IPS-15b (cell line): ENCODE data around the gene ZNF654.
"Not testable (repeated sequence)": the region's sequence is repeated elsewhere in the genome, so short reads cannot be mapped to it uniquely, and the experiment has no call there.

Source experiments
- H3K27me3 ChIP-seq: one replicate; pipeline ENCODE4 v1.6.1; 2013; ENCODE audit warnings: low read length; ENCODE audit not compliant: control insufficient read depth, insufficient read depth
- H3K36me3 ChIP-seq: one replicate; pipeline ENCODE4 v1.6.1; 2013; ENCODE audit warnings: low read length; ENCODE audit not compliant: control insufficient read depth, insufficient read depth
- H3K4me1 ChIP-seq: one replicate; pipeline ENCODE4 v1.6.1; 2013; ENCODE audit warnings: mild to moderate bottlenecking, low read length; ENCODE audit not compliant: control insufficient read depth, insufficient read depth
- H3K4me3 ChIP-seq: one replicate; pipeline ENCODE4 v1.5.1; 2013; ENCODE audit warnings: low read depth, low read length
- H3K9ac ChIP-seq: one replicate; pipeline ENCODE4 v1.6.1; 2013; ENCODE audit warnings: low read depth, mild to moderate bottlenecking, low read length
- H3K9me3 ChIP-seq: one replicate; pipeline ENCODE4 v1.6.1; 2013; ENCODE audit warnings: mild to moderate bottlenecking, low read length; ENCODE audit not compliant: control insufficient read depth, insufficient read depth

The ZNF654 gene

DNA sequence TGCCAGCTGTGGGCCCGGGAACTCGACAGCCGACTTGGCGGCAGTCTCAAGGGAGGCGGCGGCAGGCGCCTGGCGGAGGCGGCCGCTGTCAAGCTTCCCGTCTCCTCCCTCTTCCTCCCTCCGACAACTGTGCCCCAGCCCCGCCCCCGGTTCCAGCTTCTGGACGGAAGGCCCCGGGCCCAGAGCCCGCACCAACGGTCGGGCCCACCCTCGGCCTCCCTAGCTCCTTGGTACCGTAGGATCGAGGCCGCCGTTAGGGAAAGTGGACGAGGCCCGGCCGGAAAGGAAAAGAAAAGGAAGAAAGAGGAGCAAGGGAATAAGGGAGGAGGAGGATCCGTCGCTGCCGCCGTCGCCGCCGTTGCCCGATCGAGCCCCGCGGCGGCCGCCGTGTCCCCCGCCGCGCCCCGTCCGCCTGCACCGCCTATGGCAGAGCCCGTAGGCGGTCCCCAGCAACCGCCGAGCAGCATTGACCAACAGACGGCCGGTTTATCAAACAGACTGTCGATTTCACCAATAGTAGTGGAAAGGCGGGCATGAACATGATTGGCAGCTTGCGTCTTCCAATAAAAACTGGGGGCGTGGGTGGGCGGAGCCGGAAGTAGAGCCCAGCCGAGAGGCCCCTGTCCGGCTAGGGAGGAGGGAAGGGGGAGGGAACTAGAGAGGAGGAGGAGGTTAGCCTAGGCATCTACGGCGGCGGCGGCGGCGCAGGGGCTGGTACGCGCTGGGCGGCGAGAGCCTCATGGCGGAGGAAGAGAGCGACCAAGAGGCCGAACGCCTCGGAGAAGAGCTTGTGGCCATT lies at the start of gene ZNF654, which contains the start of gene CGGBP1:
TSS of gene ZNF654 (plus strand) at position 675 of the 799 bp plus-strand sequence. CDS start at position 740, 65 bp downstream.
TSS of gene CGGBP1 (minus strand) at position 425 of the 799 bp plus-strand sequence. CDS start 3,029 bp downstream, outside the sequence.
- Histone ChIP-seq H3K4me1 (no peaks in the 10 kb centered on the region), H3K27me3 (no peaks in the 10 kb centered on the region), H3K4me3 (peak within 1 kb of the TSS; percentile 90), H3K9me3 (no peaks in the 10 kb centered on the region), H3K9ac (peak within 1 kb of the TSS; percentile 66), H3K36me3 (peaks cover 2% of the 10 kb centered on the region)

DNA sequence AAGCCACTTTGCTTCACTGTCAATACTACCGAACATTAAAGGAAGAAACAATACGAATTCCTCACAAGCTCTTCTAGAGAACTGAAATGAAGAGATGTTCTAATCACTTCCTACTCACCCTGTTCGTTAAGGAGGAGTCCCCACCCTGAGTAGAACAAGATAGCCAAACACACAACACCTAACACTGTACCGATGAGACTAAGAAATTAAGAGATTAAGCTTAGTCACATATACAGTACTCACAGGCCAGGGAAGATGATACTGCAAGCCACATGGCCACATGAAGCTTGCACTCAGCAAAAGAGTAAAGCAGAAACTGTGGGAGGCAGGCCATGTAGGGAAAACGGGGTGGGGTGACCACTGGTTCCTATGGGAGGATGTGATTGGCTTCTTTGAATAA lies 48.2 kb upstream of the ZNF654 start:
- Histone ChIP-seq H3K4me3 (no peak overlapping the region), H3K9me3 (no peaks in the 10 kb centered on the region), H3K9ac (no peak overlapping the region), H3K27me3 (no peaks in the 10 kb centered on the region), H3K4me1 (no peaks in the 10 kb centered on the region), H3K36me3 (no peaks in the 10 kb centered on the region)

DNA sequence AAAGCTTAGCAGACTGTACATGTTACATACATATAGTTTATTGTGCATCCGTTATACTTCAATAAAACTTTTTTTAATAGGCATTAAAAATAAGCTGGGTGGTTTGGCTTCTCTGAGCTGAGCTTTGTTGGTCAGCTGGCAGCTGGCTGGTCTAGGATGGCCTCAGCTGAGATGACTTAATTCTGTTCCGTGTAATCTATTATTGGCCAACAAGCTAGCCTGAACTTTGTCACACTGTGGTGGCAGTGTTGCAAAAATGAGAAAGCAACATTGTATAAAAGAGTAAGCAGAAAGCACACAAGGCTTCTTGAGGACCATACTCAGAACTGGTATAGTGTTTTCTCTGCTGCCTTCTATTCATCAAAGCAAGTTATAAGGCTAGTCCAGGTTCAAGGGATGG lies 45.5 kb upstream of the ZNF654 start:
- Histone ChIP-seq H3K27me3 (no peaks in the 10 kb centered on the region), H3K4me1 (no peaks in the 10 kb centered on the region), H3K9ac (no peak overlapping the region), H3K36me3 (no peaks in the 10 kb centered on the region), H3K4me3 (no peak overlapping the region), H3K9me3 (no peaks in the 10 kb centered on the region)

DNA sequence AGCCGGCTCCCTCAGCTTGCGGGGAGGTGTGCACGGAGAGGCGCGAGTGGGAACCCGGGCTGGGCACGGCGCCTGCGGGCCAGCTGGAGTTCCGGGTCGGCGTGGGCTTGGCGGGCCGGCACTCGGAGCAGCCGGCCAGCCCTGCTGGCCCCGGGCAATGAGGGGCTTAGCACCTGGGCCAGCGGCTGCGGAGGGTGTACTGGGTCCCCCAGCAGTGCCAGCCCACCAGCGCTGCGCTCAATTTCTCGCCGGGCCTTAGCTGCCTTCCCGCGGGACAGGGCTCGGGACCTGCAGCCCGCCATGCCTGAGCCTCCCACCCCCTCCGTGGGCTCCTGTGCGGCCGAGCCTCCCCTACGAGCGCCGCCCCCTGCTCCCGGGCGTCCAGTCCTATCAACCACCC lies 43.4 kb upstream of the ZNF654 start:
- not testable (repeated sequence) for H3K9ac ChIP-seq, H3K27me3 ChIP-seq, H3K9me3 ChIP-seq

DNA sequence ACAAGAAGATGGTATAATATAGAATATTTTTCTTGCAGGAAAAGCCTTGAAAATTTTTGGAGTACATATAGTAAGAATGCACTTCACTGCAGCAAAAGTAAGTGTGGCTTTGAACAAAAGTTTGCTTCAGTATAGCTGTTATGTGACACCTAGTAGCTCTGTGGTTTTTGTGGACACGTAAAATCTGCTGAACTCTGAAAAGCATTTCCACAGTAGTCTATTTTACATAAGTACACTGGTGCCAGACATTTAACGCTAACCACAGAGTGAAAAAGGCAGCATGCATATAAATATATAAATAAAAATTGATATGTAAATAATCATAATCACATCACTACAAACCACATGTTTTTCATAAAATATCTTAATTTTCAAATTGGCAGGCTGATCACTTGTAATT lies 40.0 kb upstream of the ZNF654 start:
- no peak overlapping the region for H3K4me3 ChIP-seq
- H3K4me1 ChIP-seq = no peaks in the 10 kb centered on the region
- H3K9me3 ChIP-seq = no peaks in the 10 kb centered on the region
- H3K36me3 ChIP-seq = no peaks in the 10 kb centered on the region
- no peaks in the 10 kb centered on the region for H3K27me3 ChIP-seq
- H3K9ac ChIP-seq = no peak overlapping the region

More for the DNA sequence above, 43.4 kb upstream of the ZNF654 start:
- not testable (repeated sequence) for H3K4me1 ChIP-seq, H3K4me3 ChIP-seq, H3K36me3 ChIP-seq

DNA sequence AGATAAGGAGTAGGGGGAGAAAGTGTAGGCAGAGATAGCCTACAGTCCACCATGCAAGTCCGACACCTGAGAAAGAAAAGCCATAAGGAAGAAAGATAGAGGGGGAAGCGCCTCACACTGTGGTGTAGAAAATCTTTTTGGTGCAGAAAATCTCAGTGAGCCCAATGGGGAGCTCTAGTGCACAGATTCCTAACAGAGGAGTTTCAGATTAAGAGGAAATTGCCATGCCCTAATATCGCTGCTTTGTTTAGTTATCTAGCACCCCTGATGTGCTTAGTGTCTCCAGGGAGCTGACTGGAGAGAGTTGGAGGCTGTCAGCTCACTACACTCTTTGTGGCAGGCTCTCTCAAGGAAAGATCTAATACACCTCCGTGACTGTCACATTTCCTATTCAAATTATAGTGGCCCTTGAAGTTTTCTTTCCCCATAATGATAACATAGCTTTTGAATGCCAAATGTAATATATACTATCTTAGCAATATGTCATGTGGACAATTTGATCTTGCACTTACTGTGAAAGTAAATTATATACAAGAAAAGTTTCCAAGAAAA lies 34.0 kb upstream of the ZNF654 start:
- Histone ChIP-seq H3K4me1 (no peaks in the 10 kb centered on the region), H3K4me3 (no peak overlapping the region)

DNA sequence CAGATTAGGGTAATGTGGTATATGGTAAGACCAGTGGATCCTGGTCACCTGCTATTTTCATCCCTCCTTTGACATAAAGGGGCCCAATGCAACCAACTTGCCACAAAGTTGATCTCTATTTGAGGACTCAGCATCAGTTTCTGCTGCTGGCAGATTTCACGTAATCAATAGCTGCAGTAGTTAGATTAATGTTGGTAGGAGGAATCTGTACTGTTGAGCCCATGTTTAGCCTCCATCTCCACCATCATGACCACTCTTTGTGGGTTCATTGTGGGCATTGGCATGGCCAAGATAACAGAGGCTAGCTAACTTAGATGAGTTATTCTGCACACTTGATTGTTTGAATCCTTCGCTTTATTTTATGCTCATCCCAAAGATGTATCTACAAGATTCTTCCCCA lies 30.2 kb upstream of the ZNF654 start:
- Histone ChIP-seq H3K4me1 (no peaks in the 10 kb centered on the region), H3K27me3 (no peaks in the 10 kb centered on the region), H3K36me3 (no peaks in the 10 kb centered on the region), H3K4me3 (no peak overlapping the region), H3K9me3 (no peaks in the 10 kb centered on the region), H3K9ac (no peak overlapping the region)

More for the DNA sequence above, 34.0 kb upstream of the ZNF654 start:
- H3K36me3 ChIP-seq = no peaks in the 10 kb centered on the region
- no peaks in the 10 kb centered on the region for H3K27me3 ChIP-seq
- H3K9me3 ChIP-seq = no peaks in the 10 kb centered on the region
- no peak overlapping the region for H3K9ac ChIP-seq

DNA sequence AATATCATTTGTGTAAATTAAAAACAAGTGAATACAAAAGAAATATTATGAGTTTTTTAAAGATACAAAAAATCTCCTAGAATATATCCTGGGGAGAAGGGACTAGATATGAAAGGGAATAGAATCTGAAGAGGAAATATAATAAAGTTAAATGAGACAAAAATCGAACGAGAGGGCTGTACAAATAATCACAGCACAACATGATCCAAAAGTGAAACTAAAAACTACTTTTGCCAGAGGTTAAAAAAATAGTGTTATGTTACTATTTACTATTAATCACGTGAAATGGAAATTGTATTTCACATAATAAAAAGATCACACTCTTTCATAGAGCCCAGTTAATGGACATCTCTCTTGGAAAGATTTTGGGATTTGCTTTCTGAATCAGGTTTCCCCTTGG lies 28.8 kb upstream of the ZNF654 start:
- Histone ChIP-seq H3K27me3 (no peaks in the 10 kb centered on the region), H3K9ac (no peak overlapping the region), H3K4me3 (no peak overlapping the region), H3K36me3 (no peaks in the 10 kb centered on the region), H3K4me1 (no peaks in the 10 kb centered on the region), H3K9me3 (no peaks in the 10 kb centered on the region)

DNA sequence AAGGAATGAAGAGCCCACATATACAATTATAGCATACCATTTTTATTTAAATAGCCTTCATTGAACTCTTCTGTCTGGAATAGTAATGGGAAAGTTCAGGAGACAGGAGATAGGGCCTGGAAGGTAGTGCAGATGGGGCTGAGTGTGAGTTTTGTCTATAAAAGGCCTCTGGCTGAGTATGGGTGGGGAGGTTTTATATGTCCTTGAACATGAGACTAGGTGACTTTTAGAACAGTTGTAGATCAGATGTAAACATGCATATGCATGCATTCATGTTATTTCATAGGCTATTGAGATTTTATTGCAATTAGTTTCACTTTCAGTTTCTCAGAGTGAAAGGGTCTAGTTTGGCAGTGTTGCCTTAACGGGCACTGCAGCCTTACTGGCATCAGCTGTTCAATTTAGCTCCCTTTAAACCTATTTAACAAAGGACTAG lies 27.4 kb upstream of the ZNF654 start:
- Histone ChIP-seq H3K9ac (no peak overlapping the region), H3K4me3 (no peak overlapping the region), H3K9me3 (no peaks in the 10 kb centered on the region), H3K36me3 (no peaks in the 10 kb centered on the region), H3K27me3 (no peaks in the 10 kb centered on the region), H3K4me1 (no peaks in the 10 kb centered on the region)

DNA sequence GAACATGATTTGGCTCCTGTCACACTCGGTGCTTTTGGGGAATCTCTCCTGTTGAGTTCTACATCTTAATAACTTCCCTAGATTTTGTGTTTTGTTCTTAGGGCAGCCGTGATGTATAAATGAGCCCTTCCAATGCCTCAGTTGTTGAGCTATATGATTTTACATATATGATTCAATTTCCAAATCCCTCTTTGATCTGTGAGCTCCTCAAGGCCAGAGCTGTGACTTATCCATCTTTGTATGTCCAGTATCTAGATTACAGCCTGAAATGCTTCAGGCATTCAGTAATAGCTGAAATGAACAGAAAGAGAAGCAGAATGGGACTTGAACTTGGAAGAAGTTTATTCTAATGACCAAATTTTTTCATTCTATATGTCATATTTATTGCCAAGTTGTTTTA lies 26.8 kb upstream of the ZNF654 start:
- Histone ChIP-seq H3K4me3 (no peak overlapping the region), H3K9me3 (no peaks in the 10 kb centered on the region), H3K4me1 (no peaks in the 10 kb centered on the region), H3K9ac (no peak overlapping the region), H3K27me3 (no peaks in the 10 kb centered on the region), H3K36me3 (no peaks in the 10 kb centered on the region)

DNA sequence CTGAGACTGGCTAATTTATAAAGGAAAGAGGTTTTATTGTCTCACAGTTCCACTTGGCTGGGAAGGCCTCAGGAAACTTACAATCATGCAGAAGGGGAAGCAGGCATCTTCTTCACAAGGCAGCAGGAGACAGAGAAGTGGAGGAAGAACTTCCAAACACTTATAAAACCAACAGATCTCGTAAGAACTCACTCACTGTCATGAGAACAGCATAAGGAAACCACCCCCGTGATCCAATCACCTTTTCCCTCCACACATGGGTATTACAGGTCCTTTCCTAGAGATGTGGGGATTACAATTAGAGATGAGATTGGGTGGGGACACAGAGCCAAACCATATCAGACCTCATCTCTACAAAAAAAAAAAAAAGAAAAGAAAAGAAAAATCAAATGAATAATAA lies 26.0 kb upstream of the ZNF654 start:
- H3K4me1 ChIP-seq = no peaks in the 10 kb centered on the region
- H3K4me3 ChIP-seq = no peak overlapping the region
- H3K9ac ChIP-seq = no peak overlapping the region
- H3K36me3 ChIP-seq = no peaks in the 10 kb centered on the region
- no peaks in the 10 kb centered on the region for H3K27me3 ChIP-seq
- no peaks in the 10 kb centered on the region for H3K9me3 ChIP-seq

DNA sequence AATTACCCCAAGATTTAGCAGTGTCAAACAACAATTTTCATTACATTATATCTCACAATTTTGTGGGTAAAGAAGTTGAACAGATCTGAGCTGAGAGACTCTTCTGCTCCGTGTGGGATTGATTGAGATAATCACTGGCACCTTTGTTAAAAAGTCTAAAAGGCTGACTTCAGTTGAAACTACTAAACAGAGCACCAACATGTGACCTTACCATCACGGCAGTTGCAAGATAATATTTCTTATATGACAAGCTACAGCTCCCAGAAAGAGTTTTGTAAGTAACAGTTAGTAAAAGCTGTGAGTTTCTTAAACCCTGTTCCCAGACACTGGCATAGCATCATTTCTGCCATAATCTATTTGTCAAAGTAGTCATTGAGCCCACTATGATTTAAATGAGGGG lies 25.2 kb upstream of the ZNF654 start:
- no peak overlapping the region for H3K9ac ChIP-seq
- no peak overlapping the region for H3K4me3 ChIP-seq
- H3K9me3 ChIP-seq = no peaks in the 10 kb centered on the region
- H3K4me1 ChIP-seq = no peaks in the 10 kb centered on the region
- no peaks in the 10 kb centered on the region for H3K27me3 ChIP-seq
- H3K36me3 ChIP-seq = no peaks in the 10 kb centered on the region
